Stimulated activated CD8-positive, alpha-beta memory T cell treated with anti-CD3 and anti-CD28 coated beads, Interleukin-2, amount 100 ng/mL, for 1 hour (primary cell): ENCODE measurements around the gene N4BP2.
"Not testable (repeated sequence)": the region's sequence is repeated elsewhere in the genome, so short reads cannot be mapped to it uniquely, and the experiment has no call there.

Experiments
- DNase-seq, 2 donors: peaks; one replicate each; pipeline ENCODE4 v3.0.0-alpha.2; 2020; ENCODE audit warnings: low read depth in 2 of 2

The N4BP2 gene

GRCh38 chr4:40087799-40088366 is 31.2 kb downstream of the N4BP2 start:
- no peak for DNase-seq

GRCh38 chr4:40093400-40093799 is 36.8 kb downstream of the N4BP2 start:
- not testable (repeated sequence) for DNase-seq

GRCh38 chr4:40099010-40099409 is 42.4 kb downstream of the N4BP2 start:
- DNase-seq: no peak

DNA sequence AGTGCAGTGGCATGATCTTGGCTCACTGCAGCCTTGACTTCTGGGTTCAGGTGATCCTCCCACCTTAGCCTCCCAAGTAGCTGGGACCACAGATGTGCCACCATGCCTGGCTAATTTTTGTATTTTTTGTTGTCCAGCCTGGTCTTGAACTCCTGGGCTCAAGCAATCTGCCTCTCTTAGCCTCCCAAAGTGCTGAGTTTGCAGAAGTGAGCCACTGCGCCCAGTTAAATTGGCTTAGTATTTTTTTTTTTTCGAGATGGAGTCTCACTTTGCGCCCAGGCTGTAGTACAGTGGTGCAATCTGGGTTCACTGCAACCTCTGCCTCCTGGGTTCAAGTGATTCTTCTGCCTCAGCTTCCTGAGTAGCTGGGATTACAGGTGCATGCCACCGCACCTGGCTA is 50.5 kb downstream of the N4BP2 start:
- DNase-seq: not testable (repeated sequence)

DNA sequence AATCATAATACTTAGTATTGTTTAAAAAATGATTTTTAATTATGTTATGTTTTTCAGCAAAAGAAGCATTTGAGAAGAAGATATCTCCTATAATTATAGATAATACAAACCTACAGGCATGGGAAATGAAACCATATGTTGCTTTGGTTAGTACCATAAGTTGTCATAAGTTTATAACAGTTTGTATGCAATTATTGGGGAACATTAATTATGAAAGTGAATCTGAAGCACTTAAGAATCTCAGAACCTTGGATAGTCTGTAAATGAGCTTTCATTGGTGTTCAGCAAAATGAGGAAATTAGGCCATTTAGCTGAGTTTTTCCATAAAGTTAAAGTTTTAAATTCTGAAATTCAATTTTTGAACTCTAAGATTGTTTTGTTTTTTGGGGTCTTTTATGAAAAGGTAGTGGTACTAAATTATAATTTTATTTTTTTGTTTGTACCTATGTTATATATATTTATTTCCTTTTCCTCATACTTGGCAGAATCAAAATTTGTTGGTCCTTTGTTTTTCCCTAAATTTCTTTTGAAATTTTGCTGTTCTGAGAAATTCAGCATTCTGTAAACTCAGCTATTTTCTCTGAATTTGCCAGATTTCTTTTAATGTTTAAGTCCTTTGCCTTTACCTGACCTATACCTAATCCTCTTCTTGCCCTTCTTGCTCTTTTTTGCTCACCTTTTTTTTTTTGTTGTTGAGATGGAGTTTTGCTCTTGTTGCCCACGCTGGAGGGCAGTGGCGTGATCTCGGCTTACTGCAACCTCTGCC is 55.6 kb downstream of the N4BP2 start:
- no peak for DNase-seq

GRCh38 chr4:40114206-40114605 is 57.6 kb downstream of the N4BP2 start:
- no peak for DNase-seq

GRCh38 chr4:40118861-40119260 is 62.2 kb downstream of the N4BP2 start:
- no peak for DNase-seq

GRCh38 chr4:40119344-40119743 is 62.7 kb downstream of the N4BP2 start:
- DNase-seq: no peak

GRCh38 chr4:40121515-40121914 is 64.9 kb downstream of the N4BP2 start:
- no peak for DNase-seq

DNA sequence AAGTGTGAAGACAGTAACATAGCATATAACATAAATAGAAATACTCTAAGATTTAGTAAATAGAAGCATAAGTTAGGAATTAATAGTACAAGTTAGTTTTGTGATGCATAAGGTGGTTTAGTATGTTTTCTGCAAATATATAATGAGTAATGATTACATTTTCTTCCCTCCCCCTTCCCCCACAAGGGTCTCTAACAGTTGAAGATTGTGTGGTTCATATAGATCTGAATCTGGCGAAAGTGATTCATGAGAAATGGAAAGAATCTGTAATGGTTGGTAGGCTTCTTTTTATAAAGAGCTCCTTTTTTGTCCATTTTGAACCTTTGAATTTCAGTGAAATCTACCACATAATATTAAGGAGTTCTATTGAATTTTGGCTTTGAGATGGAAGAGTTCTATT is 66.3 kb downstream of the N4BP2 start:
- DNase-seq: no peak

DNA sequence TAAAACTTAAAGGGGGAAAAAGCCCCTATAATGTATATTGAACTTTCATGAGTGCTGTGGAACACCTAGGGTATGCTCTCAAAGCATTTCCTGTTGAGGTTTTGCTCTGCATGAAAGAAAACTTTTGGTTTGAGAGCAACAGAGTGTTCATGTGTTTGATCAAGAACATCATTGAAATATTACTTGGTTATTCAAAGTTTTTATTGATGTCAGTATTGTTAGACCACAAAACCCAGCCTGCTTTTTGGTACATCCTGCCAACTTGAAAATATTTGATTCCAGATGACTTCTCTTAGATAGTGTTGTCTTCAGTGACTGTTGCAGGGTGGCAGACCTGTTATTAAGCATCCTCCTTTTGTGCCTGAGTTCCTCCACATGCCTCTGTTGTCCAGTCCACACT is 68.0 kb downstream of the N4BP2 start:
- no peak for DNase-seq

- DNase-seq: no peak
Observed at GRCh38 chr4:40130401-40131036, 73.9 kb downstream of the N4BP2 start.

- DNase-seq: no peak
Observed at GRCh38 chr4:40132816-40133215, 76.2 kb downstream of the N4BP2 start.

DNA sequence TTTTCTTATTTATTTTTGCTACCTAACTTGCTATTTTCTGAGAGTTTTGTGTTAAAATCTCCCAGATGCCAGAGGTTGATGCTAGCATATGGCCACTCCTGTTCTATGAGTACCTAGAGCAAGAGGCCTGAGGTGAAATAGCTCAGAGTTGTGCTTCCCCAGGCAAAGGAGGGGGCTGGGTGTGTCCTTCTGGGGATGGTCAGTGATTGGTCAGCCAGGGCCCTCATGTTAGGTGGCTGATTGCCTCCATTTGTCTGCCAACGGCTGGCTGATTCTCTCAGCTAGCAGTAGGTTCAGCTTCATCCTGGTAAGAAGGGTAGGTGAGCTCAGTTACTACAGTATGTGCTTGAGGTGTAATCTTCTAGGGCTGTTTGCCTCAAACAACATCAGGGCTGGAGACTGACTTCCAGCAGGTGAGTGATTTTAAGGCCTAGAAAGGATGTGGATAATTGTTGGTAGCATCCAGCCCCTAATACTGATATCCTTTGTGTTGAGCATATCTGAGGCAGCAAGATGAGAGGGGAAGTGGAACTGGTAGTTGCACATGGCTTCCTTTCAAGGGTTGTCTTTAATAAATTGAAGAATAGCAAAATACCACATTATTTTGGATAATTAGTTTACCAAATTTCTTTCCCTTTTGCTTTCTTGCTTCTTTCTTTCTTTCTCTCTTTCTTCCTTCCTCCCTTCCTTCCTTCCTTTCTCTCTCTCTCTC is 77.7 kb downstream of the N4BP2 start:
- no peak for DNase-seq

DNA sequence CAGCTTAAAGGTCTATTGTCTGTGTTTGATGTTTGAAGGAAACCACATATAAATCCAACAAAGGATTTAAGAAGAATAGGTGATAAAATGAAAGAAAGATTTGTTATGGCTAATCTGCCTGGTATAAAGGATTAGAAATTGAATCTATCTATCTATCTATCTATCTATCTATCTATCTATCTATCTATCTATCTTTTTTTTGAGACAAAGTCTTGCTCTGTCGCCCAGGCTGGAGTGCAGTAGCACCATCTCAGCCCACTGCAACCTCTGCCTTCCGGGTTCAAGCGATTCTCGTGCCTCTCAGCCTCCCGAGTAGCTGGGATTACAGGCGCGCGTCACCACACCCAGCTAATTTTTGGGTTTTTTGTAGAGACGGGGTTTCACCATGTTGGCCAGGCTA is 79.6 kb downstream of the N4BP2 start:
- not testable (repeated sequence) for DNase-seq

DNA sequence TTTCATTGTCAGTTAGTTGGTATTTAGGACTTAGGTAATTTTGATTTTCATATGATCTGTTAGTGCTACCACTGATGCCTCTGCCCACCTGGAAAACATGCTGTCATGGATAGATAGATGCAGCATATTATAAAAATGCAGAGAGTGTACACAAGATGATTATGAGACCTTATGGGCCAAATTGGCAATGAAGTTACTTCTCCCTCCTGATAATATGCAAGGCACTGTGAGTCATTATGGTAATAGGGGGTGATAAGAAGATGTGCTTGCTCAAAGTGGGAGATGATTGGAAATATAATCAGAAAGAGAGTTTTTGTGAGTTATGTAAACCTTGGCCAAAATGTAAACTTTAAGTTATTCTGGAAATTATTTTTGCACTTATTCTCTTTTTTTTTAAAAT is 83.5 kb downstream of the N4BP2 start:
- DNase-seq: no peak

GRCh38 chr4:40140597-40140996 is 83.9 kb downstream of the N4BP2 start:
- DNase-seq: not testable (repeated sequence)

- no peak for DNase-seq
Observed at GRCh38 chr4:40143926-40144508, 87.4 kb downstream of the N4BP2 start.

- no peak for DNase-seq
Observed at GRCh38 chr4:40144716-40145115, 88.1 kb downstream of the N4BP2 start.

DNA sequence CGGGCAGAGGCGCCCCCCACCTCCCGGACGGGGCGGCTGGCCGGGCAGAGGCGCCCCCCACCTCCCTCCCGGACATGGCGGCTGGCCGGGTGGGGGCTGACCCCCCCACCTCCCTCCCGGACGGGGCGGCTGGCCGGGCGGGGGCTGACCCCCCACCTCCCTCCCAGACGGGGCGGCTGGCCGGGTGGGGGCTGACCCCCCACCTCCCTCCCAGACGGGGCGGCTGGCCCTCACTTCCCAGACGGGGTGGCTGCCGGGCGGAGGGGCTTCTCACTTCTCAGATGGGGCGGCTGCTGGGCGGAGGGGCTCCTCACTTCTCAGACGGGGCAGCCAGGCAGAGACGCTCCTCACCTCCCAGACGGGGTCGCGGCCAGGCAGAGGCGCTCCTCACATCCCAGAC is 90.8 kb downstream of the N4BP2 start:
- not testable (repeated sequence) for DNase-seq

- DNase-seq: peak; percentile 24 to 48
Observed at GRCh38 chr4:40149960-40150385, 93.3 kb downstream of the N4BP2 start.

- no peak for DNase-seq
Observed at GRCh38 chr4:40150932-40151331, 94.3 kb downstream of the N4BP2 start.
